Fibroblast of the conjunctiva (primary cell): ENCODE results near the gene TGFA.

Experiments
- DNase-seq: peaks from one replicate; pipeline ENCODE4 v3.0.0-alpha.2; 2010; ENCODE audit warnings: low read depth

The TGFA gene

GRCh38 chr2:70523996-70524965 lies 29.3 kb downstream of the TGFA start:
- no peak for DNase-seq

- no peak for DNase-seq
These were observed 30.0 kb downstream of the TGFA start for GRCh38 chr2:70523672-70523995.

GRCh38 chr2:70522627-70523026 lies 31.0 kb downstream of the TGFA start:
- no peak for DNase-seq

DNA sequence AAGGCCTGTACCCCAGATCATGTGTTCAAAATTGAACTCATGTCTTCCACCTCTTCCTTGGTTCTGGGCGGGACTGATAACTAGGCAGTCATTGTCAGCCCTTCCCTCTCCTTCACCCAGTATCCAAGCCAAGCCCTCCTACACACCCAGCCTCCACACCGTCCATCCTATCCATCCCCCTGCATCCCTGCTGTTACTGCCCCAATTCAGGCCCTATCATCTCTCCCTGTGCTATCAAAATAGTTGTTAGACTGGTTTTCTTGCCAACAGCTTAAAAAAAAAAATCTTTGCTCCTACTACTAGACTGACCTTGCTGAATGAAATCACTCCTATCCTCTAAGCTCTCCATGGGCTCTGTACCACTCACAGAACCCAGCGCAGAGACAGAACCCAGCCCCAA lies 32.8 kb downstream of the TGFA start:
- DNase-seq = no peak

- DNase-seq = no peak
These were observed 34.2 kb downstream of the TGFA start for GRCh38 chr2:70519453-70519852.

DNA sequence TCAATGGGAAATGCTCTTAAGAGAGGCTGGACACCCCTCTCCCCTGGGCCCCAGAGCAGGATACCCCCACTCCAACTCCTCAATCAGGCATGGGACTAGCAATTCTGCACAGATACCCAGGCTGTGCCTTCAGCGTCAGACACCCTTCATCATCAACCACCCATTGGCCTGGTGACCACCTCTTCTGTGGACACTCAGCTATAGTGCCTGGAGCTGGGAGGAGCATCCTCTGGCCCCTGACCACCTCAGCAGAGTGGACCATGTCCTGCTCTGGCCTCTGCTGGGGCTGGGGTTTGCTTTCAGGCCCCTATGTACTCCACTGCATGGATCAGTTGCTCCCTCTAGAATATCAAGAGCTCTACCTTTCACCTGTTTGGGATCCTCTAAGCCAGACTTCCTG lies 35.1 kb downstream of the TGFA start:
- no peak for DNase-seq

DNA sequence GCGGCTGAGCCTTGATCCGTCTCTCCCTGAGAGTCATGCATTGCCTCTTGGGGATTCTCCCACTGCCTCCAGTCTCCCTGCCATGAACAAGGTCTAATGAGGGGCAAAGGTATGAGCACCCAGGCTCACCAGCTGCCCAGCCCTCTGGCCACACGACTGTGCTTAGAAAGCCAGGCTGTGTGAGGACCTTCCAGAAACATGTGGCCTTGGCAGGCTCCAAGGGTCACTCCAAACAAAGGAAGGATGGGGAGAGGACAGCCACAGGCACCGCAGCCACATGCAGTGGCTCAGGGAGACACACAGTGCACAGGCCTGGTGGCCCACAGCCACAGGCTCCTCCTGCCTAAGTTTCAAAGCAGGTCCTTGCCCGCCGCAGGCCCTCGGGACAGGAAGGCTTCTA lies 35.8 kb downstream of the TGFA start:
- DNase-seq = no peak

GRCh38 chr2:70516596-70516995 lies 37.0 kb downstream of the TGFA start:
- DNase-seq = no peak

DNA sequence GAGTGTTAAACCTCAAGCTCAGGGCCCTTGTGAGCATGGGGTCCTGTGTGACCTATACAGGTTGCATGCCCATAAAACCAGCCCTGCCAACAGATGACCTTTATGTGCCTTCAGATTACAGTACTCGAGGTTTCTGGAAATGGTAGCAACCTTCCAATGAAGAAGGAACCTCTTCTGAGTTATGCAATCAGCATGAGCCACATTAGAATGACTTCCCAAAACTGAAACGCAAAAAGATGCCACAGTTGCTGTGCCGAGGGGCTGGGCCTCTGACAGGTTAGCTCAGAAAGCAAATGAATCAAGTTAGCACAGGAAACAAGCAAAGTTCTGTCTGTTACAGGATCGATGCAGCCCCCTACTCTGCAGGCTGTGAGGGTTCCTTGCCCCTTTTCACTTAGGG lies 37.7 kb downstream of the TGFA start:
- no peak for DNase-seq

GRCh38 chr2:70514612-70515055 lies 39.0 kb downstream of the TGFA start:
- DNase-seq = no peak

DNA sequence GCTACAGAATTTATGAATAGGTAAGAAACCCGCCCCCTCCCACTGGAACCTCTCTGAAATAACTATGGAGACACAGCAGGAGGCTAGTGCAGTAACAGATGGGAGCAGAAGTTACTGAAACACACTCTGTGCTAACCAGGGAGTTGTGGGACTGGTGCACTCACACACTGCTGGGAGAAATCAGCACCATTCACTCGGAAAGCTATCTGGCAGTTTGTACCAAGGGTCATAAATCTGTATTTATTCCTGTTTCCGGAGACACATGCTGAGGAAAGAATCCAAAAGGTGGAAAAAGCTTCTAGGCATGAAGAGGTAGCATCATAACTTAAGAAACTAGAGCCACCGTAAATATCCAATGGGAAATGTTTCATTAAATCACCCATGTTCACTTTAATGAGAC lies 39.9 kb downstream of the TGFA start:
- DNase-seq = no peak

DNA sequence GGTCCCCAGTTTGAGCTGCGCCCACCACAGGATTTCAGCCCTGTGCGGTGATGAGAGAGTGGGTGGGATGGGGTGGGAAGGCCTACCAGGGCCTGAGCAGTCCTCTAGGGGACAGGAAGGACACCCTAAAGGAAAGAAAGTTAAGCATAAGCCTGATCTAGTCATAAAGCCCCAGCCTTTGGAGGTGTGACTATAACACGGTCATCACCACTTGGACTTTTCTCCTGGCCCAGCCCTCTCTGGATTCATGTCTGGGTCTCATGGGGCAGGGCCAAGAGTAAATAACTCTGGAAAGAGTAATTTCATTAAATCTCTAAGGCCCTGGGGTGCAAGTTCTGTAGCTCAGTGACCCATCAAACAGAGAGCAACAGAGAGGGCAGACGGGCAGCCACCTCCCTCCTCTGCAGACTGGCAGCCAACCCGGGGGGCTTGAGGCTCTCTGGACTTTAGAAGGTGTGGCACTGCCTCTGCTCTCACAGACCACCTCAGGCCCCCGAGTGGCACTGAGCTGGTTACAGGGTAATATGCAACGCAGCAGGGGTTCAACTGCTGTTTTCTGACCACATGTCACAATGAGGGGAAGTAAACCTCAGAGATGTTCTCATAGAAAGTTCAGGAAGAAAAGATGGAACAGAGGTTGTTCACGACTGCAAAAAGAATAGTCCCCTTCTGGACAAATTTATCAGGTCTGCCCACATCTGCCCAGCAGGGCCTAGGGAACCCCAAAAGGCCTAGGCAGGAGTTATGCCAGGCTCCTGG lies 41.5 kb downstream of the TGFA start:
- no peak for DNase-seq

GRCh38 chr2:70510313-70510712 lies 43.3 kb downstream of the TGFA start:
- DNase-seq = no peak

DNA sequence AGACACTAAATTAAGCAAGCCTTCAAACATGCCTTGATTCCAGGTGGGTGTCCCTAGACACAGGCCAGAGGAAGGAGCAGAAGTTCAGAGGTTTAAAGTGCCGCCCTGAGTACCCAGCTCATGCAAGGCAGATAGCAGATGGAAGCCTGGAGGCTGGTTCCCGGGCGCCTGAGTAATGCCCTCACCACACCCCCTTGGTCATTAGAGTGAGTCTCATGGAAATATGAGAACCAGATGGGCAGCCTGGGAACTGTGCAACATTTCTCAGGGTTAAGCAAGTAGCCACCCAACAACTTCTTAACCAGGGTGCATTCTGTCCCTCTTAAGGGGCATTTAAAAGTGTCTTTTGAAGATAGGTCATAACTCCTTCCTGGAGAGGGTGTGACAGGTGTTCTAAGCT lies 44.1 kb downstream of the TGFA start:
- no peak for DNase-seq

- no peak for DNase-seq
These were observed 44.7 kb downstream of the TGFA start for GRCh38 chr2:70508711-70509462.

GRCh38 chr2:70505613-70506391 lies 47.8 kb downstream of the TGFA start:
- DNase-seq = no peak

GRCh38 chr2:70504750-70505149 lies 48.9 kb downstream of the TGFA start:
- DNase-seq = no peak

DNA sequence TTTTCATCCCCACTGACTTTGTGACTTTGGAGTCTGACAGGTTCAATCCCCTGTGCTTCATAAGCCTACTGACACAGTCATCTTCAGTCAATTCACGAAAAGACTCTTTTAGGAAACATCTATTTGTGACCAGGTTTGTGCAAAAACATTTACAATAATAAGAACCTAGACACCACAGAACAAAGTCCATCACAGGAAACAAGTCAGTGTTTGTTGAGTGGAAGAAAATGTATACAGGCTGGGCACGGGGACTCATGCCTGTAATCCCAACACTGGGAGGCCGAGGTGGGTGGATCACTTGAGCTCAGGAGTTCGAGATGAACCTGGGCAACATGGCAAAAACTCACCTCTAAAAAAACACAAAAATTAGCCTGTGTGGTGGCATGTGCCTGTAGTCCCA lies 49.7 kb downstream of the TGFA start:
- DNase-seq = no peak

GRCh38 chr2:70501728-70502127 lies 51.9 kb downstream of the TGFA start:
- no peak for DNase-seq

- DNase-seq = no peak
These were observed 52.4 kb downstream of the TGFA start for GRCh38 chr2:70501215-70501614.

DNA sequence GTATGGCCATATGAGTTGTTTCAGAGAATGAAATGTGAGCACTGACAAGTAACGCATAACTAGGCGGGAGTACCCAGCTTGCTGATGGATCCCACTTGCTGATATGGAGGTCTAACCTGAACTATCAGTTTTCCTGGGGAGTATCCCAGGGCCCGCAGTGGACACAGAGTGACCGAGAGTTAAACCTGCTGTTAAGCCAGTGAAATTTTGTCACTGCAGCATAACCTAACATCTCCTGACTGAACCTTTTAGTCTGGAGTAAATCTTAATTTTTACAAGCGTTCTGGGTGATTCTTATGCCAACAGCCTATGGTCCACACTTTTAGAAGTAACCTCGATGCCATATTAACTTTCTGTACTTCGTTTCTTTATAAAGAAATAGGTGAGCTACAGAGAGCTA lies 54.4 kb downstream of the TGFA start:
- DNase-seq = no peak

- no peak for DNase-seq
These were observed 55.1 kb downstream of the TGFA start for GRCh38 chr2:70498528-70498927.
